Diencephalon (tissue), 1 donor: Measurements from ENCODE around the gene CYP2S1. TPM values are rescaled to one million over a fixed set of nuclear protein-coding genes. Genes with fewer than 3 reads are reported as not detected.

ENCODE experiments used
- total RNA-seq: library from RNA; depleted of rRNA; stranded (reverse); fragments of >200 nt; gene quantifications from one replicate; pipeline ENCODE4 v1.2.3, GENCODE V29; 2014

Gene CYP2S1, protein sequence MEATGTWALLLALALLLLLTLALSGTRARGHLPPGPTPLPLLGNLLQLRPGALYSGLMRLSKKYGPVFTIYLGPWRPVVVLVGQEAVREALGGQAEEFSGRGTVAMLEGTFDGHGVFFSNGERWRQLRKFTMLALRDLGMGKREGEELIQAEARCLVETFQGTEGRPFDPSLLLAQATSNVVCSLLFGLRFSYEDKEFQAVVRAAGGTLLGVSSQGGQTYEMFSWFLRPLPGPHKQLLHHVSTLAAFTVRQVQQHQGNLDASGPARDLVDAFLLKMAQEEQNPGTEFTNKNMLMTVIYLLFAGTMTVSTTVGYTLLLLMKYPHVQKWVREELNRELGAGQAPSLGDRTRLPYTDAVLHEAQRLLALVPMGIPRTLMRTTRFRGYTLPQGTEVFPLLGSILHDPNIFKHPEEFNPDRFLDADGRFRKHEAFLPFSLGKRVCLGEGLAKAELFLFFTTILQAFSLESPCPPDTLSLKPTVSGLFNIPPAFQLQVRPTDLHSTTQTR
- 3.2 TPM for total RNA-seq

DNA sequence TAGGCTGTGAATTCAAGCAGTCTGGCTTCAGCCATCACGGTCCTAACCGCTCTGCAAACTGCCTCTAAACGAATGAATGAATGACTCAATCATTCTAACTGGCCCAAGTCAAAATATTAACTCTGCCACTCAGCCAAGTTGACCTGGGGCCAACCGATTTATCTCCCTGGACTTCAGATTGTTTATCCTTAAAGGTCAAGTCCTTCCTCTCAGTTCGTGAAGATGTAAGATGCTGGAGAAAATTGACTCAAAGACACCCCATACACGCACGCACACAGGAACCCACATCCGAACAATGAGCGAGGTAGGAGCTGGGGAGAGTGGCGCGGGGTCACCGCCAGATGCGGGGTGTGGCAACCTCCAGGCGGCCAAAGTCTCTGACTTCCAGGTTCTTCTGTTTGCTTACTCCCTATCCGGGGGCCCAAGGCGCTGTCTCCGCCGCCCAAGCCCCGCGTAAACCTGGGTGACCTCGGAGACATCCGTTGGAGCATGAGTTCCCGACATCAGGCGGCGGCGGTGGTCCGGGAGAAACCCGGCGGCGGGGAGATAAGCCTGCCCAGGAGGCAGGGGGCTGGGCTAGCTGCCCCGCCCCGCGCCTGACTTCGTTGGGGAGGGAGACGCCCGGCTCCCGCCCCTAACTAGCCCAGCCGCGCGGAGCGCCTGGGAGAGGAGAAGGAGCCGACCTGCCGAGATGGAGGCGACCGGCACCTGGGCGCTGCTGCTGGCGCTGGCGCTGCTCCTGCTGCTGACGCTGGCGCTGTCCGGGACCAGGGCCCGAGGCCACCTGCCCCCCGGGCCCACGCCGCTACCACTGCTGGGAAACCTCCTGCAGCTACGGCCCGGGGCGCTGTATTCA, at the start of gene CYP2S1:
CYP2S1 (plus strand) TSS at position 646 of the 856 bp plus-strand sequence; CDS start at position 692, 46 bp downstream.

DNA sequence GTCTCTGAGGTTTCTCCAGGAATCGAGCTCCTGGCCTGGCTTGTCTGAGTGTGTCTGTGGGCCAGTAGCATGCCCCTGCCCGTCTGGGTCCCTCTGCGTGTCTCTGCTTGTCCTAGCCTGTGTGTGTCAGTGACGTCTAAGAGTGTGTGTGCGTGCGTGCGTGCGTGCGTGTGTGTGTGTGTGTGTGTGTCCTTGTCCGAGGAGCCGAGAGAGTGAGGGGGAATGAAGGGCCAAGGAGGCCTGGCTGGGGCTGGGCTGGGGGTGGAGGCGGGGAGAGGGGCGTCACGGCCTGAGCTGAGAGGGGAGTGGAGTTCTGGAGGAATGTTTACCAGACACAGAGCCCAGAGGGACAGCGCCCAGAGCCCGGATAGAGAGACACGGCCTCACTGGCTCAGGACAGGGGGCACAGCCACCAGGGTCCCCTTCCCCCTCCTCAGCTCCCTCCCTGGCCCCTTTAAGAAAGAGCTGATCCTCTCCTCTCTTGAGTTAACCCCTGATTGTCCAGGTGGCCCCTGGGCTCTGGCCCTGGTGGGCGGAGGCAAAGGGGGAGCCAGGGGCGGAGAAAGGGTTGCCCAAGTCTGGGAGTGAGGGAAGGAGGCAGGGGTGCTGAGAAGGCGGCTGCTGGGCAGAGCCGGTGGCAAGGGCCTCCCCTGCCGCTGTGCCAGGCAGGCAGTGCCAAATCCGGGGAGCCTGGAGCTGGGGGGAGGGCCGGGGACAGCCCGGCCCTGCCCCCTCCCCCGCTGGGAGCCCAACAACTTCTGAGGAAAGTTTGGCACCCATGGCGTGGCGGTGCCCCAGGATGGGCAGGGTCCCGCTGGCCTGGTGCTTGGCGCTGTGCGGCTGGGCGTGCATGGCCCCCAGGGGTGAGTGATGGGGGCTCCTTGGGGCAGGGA, 25.8 kb downstream of the CYP2S1 start, which contains the start of gene AXL:
AXL (plus strand) TSS at position 609 of the 893 bp plus-strand sequence; CDS start at position 779, 170 bp downstream.

Other genes with a start within 250 kb of the CYP2S1 start
- gene CYP2B6, start 201.9 kb upstream of the CYP2S1 start, total RNA-seq = not detected
- gene CYP2A13, start 104.8 kb upstream of the CYP2S1 start, total RNA-seq = not detected
- not detected for gene CYP2F1, start 78.8 kb upstream of the CYP2S1 start, total RNA-seq
- 10.4 TPM for gene AXL, start 26.0 kb downstream of the CYP2S1 start, total RNA-seq
- 75.9 TPM for gene HNRNPUL1, start 71.2 kb downstream of the CYP2S1 start, total RNA-seq
- 5.8 TPM for gene CCDC97, start 117.0 kb downstream of the CYP2S1 start, total RNA-seq
- gene TGFB1, start 160.7 kb downstream of the CYP2S1 start, total RNA-seq = 3.0 TPM
- gene B9D2, start 170.9 kb downstream of the CYP2S1 start, total RNA-seq = 6.0 TPM
- 17.3 TPM for gene TMEM91, start 183.3 kb downstream of the CYP2S1 start, total RNA-seq
- gene EXOSC5, start 204.1 kb downstream of the CYP2S1 start, total RNA-seq = 16.6 TPM
- gene BCKDHA, start 204.6 kb downstream of the CYP2S1 start, total RNA-seq = 26.3 TPM
- not detected for gene B3GNT8, start 234.2 kb downstream of the CYP2S1 start, total RNA-seq
- gene DMAC2, start 246.7 kb downstream of the CYP2S1 start, total RNA-seq = 23.3 TPM
- gene ERICH4, start 249.9 kb downstream of the CYP2S1 start, total RNA-seq = not detected